IMR-90 (cell line): ENCODE results near the gene GPR17. TPM values are rescaled to one million over a fixed set of nuclear protein-coding genes. Genes with fewer than 3 reads are reported as not detected.

ENCODE experiments used
- ATAC-seq: fragments of 200-7000 bp; cut with Tn5 transposase; 2 replicates; pipeline ENCODE4 v1.9.1; 2020; ENCODE audit warnings: low read depth, mild to moderate bottlenecking, moderate library complexity
- BruUV-seq: library from RNA; stranded (reverse); fragments of 400-500 nt; replicated peaks from 2 replicates; lab custom pipeline; 2021; lab: Mats Ljungman, UMichigan
- CTCF ChIA-PET: fragments of 300-600 bp; formaldehyde crosslinking; extraction: SDS; loops from one replicate; lab custom pipeline; 2021; ENCODE audit warnings: antibody characterized with exemption; lab: Yijun Ruan, JAX
- POLR2A ChIA-PET: fragments of 300-600 bp; sonication (Branson Sonifier 250); formaldehyde crosslinking; loops from one replicate; lab custom pipeline; 2022; ENCODE audit warnings: antibody characterized with exemption; ENCODE audit not compliant: unreplicated experiment; lab: Charles Lee
- DNase-seq: peaks from one replicate; pipeline ENCODE4 v3.0.0; 2013
- H2AFZ ChIP-seq: replicated peaks from 2 replicates; pipeline ENCODE3; 2013; ENCODE audit warnings: low read length, mild to moderate bottlenecking; ENCODE audit not compliant: poor library complexity
- H2AK5ac ChIP-seq: 2 replicates; pipeline ENCODE4 v1.6.1; 2013; ENCODE audit warnings: low read depth, low read length, inconsistent platforms
- H2AK9ac ChIP-seq: replicated peaks from 2 replicates; pipeline ENCODE3; 2013; ENCODE audit warnings: mild to moderate bottlenecking, low read depth, low read length, moderate library complexity; ENCODE audit not compliant: poor library complexity
- H2BK120ac ChIP-seq: 2 replicates; pipeline ENCODE4 v1.6.1; 2013; ENCODE audit warnings: low read depth, low read length, inconsistent platforms
- H2BK15ac ChIP-seq: 3 replicates; pipeline ENCODE4 v1.6.1; 2013; ENCODE audit warnings: low read depth, low read length, inconsistent platforms
- H2BK20ac ChIP-seq: 2 replicates; pipeline ENCODE4 v1.6.1; 2013; ENCODE audit warnings: low read depth, mild to moderate bottlenecking, inconsistent platforms, low read length, moderate library complexity
- H2BK5ac ChIP-seq: 2 replicates; pipeline ENCODE4 v1.6.1; 2013; ENCODE audit warnings: mild to moderate bottlenecking, low read depth, low read length, inconsistent platforms; ENCODE audit not compliant: poor library complexity, severe bottlenecking
- H3K14ac ChIP-seq: replicated peaks from 2 replicates; pipeline ENCODE4 v1.6.1; 2013; ENCODE audit warnings: low read depth, low read length, inconsistent platforms
- H3K18ac ChIP-seq: 2 replicates; pipeline ENCODE4 v1.6.1; 2013; ENCODE audit warnings: low read depth, low read length, control low read depth
- H3K23ac ChIP-seq: 2 replicates; pipeline ENCODE4 v1.6.1; 2013; ENCODE audit warnings: low read depth, low read length, inconsistent platforms
- H3K27ac ChIP-seq: 2 replicates; pipeline ENCODE4 v1.5.1; 2013; ENCODE audit warnings: mild to moderate bottlenecking, control low read depth, low read length; ENCODE audit not compliant: insufficient read depth
- H3K27me3 ChIP-seq: 2 replicates; pipeline ENCODE4 v1.6.1; 2013; ENCODE audit warnings: low read length; ENCODE audit not compliant: control insufficient read depth, insufficient read depth
- H3K36me3 ChIP-seq: 2 replicates; pipeline ENCODE4 v1.6.1; 2013; ENCODE audit warnings: low read length, mixed read lengths; ENCODE audit not compliant: control insufficient read depth, insufficient read depth
- H3K4ac ChIP-seq: 2 replicates; pipeline ENCODE4 v1.6.1; 2013; ENCODE audit warnings: low read depth, low read length, inconsistent platforms
- H3K4me1 ChIP-seq: 2 replicates; pipeline ENCODE4 v1.6.1; 2013; ENCODE audit warnings: low read length, mixed read lengths; ENCODE audit not compliant: control insufficient read depth, insufficient read depth
- H3K4me2 ChIP-seq: 2 replicates; pipeline ENCODE4 v1.6.1; 2013; ENCODE audit warnings: low read depth, mild to moderate bottlenecking, control low read depth, low read length, moderate library complexity
- H3K4me3 ChIP-seq: 2 replicates; pipeline ENCODE4 v1.5.1; 2013; ENCODE audit warnings: low read depth, mild to moderate bottlenecking, control low read depth, low read length, moderate library complexity; ENCODE audit not compliant: insufficient read depth
- H3K56ac ChIP-seq: 2 replicates; pipeline ENCODE4 v1.6.1; 2013; ENCODE audit warnings: low read length, inconsistent platforms; ENCODE audit not compliant: insufficient read depth; ENCODE audit errors: extremely low read depth
- H3K79me1 ChIP-seq, 2 experiments: 2 replicates each; pipeline ENCODE4 v1.6.1; 2013; ENCODE audit warnings: low read length in 2 of 2, inconsistent platforms in 1 of 2, low read depth in 1 of 2
- H3K9ac ChIP-seq: 2 replicates; pipeline ENCODE4 v1.6.1; 2013; ENCODE audit warnings: low read depth, low read length, control low read depth
- H3K9me1 ChIP-seq: 2 replicates; pipeline ENCODE4 v1.6.1; 2013; ENCODE audit warnings: low read length, inconsistent platforms; ENCODE audit not compliant: insufficient read depth
- H3K9me3 ChIP-seq: 2 replicates; pipeline ENCODE4 v1.6.1; 2013; ENCODE audit warnings: low read length; ENCODE audit not compliant: control insufficient read depth, insufficient read depth
- H4K20me1 ChIP-seq: 2 replicates; pipeline ENCODE4 v1.6.1; 2013; ENCODE audit warnings: low read length, inconsistent platforms; ENCODE audit not compliant: insufficient read depth
- H4K5ac ChIP-seq: 2 replicates; pipeline ENCODE4 v1.6.1; 2013; ENCODE audit warnings: mild to moderate bottlenecking, low read depth, low read length, control low read depth
- H4K8ac ChIP-seq, 2 experiments: 2 replicates each; pipeline ENCODE4 v1.6.1; 2013; ENCODE audit warnings: low read depth in 2 of 2, low read length in 2 of 2, control low read depth in 1 of 2, inconsistent platforms in 1 of 2
- H4K91ac ChIP-seq: 2 replicates; pipeline ENCODE4 v1.6.1; 2013; ENCODE audit warnings: low read depth, low read length, inconsistent platforms; ENCODE audit not compliant: insufficient read depth
- BHLHE40 ChIP-seq: fragments of 150-350 bp; IDR thresholded peaks from 2 replicates; pipeline ENCODE4 v1.6.1; 2016; ENCODE audit warnings: mild to moderate bottlenecking, low read depth, low read length
- CHD1 ChIP-seq: IDR thresholded peaks from 2 replicates; pipeline ENCODE4 v1.6.1; 2012; ENCODE audit warnings: low read depth, low read length, improper control_type of control experiment
- MAFK ChIP-seq: IDR thresholded peaks from 2 replicates; pipeline ENCODE4 v1.6.1; 2012; ENCODE audit warnings: low read depth, low read length, improper control_type of control experiment
- MXI1 ChIP-seq: IDR thresholded peaks from 2 replicates; pipeline ENCODE4 v1.6.1; 2012; ENCODE audit warnings: low read depth, mild to moderate bottlenecking, low read length, moderate library complexity, borderline replicate concordance
- RAD21 ChIP-seq: IDR thresholded peaks from 2 replicates; pipeline ENCODE4 v1.6.1; 2012; ENCODE audit warnings: low read length, improper control_type of control experiment
- RCOR1 ChIP-seq: IDR thresholded peaks from 2 replicates; pipeline ENCODE4 v1.6.1; 2012; ENCODE audit warnings: mild to moderate bottlenecking, low read length, improper control_type of control experiment; ENCODE audit not compliant: insufficient replicate concordance
- RFX5 ChIP-seq: IDR thresholded peaks from 2 replicates; pipeline ENCODE4 v1.8.0; 2012; ENCODE audit warnings: low read depth, mild to moderate bottlenecking, low read length, moderate library complexity
- WGBS, 2 experiments: methylation state at CpG; one replicate each; pipeline versions ENCODE4 v1.1.5 to v1.1.7; 2013; ENCODE audit warnings: missing lambda C conversion rate in 2 of 2; ENCODE audit not compliant: insufficient read length in 1 of 2; ENCODE audit errors: extremely low coverage in 2 of 2; 5-methylcytosine and 5-hydroxymethylcytosine counted together
- dilution Hi-C: fragments of 300-500 bp; cut with HindIII; formaldehyde crosslinking; loops from one replicate; pipeline ENCODE4 v1.14.3; 2018; ENCODE audit warnings: low sequenced_read_pairs; ENCODE audit not compliant: unreplicated experiment
- in situ Hi-C: fragments of 300-500 bp; cut with MboI; formaldehyde crosslinking; loops from 3 replicates; pipeline ENCODE4 v1.14.3; 2019; ENCODE audit warnings: low sequenced_read_pairs, inconsistent platforms, mixed read lengths
- intact Hi-C: fragments of 100-400 bp; cut with micrococcal nuclease; formaldehyde crosslinking; loops from 2 replicates; pipeline ENCODE4 v1.10.0; 2022
- polyA plus RNA-seq, 3 experiments: library from polyadenylated mRNA; depleted of rRNA; stranded (reverse); fragments of >200 nt; gene quantifications; 2 replicates each; pipeline ENCODE4 v1.2.3, GENCODE V29; 2012; ENCODE audit warnings: low replicate concordance in 1 of 3
- total RNA-seq: library from RNA; depleted of rRNA; stranded (reverse); fragments of >200 nt; gene quantifications from 2 replicates; pipeline ENCODE4 v1.2.3, GENCODE V29; 2012
- TF ChIP-seq, protein P1 (sequence below): conservative IDR thresholded peaks from 2 replicates; pipeline ENCODE4 v1.5.1; 2012; ENCODE audit warnings: mild to moderate bottlenecking, low read depth, low read length, improper control_type of control experiment
- TF ChIP-seq, protein P2 (sequence below): fragments of 150-350 bp; IDR thresholded peaks from 2 replicates; pipeline ENCODE4 v1.6.1; 2016; ENCODE audit warnings: low read depth, mild to moderate bottlenecking, low read length, moderate library complexity, borderline replicate concordance
- TF ChIP-seq, protein P3 (sequence below): fragments of 150-350 bp; IDR thresholded peaks from 2 replicates; pipeline ENCODE4 v1.6.1; 2017; ENCODE audit warnings: mild to moderate bottlenecking, antibody characterized with exemption, low read length, low read depth

The GPR17 gene
- total and polyA plus RNA-seq, 2 of the 4 experiments (the other 2 are of a cell fraction): not detected

DNA sequence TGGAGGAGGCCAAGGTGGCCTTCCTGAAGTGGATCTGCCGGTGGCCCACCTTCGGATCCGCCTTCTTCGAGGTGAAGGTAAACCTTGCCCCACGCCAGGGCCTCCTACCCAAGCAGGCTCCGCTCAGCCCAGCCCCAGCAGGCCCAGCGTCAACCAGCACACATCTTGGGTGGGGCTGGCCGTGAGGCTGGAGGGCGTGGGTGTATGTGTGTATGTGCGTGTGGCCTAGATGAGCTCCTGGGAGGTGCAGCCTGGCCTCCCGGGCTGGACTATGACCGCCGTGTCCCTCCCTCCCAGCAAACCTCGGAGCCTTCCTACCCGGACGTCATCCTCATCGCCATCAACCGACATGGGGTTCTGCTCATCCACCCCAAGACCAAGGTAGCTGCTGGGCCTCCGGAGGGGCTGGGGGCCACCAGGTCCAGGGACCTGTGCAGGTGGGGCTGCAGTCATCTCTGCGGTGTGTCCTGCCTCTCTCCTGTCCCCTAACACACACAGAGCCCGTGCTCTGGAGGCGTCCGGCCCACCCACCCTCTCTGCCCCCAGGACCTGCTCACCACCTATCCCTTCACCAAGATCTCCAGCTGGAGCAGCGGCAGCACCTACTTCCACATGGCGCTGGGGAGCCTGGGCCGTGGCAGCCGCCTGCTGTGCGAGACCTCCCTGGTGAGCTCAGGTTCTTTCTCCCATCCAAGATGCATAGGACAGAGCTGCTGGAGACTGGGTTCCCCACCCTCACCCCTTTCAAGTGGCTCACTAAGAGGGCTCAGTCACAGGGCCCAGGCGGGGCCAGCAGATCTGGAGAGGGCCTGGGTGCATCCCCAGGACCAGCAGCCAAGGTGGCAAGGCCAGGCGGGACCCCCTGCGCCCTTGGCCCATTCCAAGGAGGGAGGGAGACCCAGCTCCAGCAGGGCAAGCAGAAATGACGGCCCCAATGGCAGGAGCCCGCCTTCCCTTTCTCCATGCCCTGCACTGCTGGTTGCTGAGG lies 9.4 kb upstream of the GPR17 start:
- H3K4me1 ChIP-seq: peaks cover 14% of the 10 kb centered on the region
- peak overlapping the region; percentile 76; the same call in 1 of the 3 replicates for H2BK15ac ChIP-seq
- H2BK5ac ChIP-seq: peak overlapping the region; percentile 50
- peak overlapping the region; percentile 90 for H4K91ac ChIP-seq
- DNase-seq (no peak), ATAC-seq (no peak)
- no peaks in the 10 kb centered on the region for H4K20me1 ChIP-seq
- H2AK5ac ChIP-seq: peak overlapping the region; percentile 97
- H2BK120ac ChIP-seq: peak overlapping the region; percentile 80
- H3K4ac ChIP-seq: peak overlapping the region; percentile 98
- H3K4me3 ChIP-seq: no peak overlapping the region
- H3K79me1 ChIP-seq: peaks cover 0 to 11% of the 10 kb centered on the region in 2 experiments; a peak in 1 of 4 replicates
- ChIA-PET POLR2A (no interaction called here), CTCF (no interaction called here)
- peak overlapping the region; percentile 76 for H4K5ac ChIP-seq
- peak overlapping the region; percentile 81 for H3K14ac ChIP-seq
- 0 out of 2 replicates have a peak overlapping the region, but pooled peaks have one; percentile 7 for H3K9ac ChIP-seq
- TF ChIP-seq, protein P1, sequence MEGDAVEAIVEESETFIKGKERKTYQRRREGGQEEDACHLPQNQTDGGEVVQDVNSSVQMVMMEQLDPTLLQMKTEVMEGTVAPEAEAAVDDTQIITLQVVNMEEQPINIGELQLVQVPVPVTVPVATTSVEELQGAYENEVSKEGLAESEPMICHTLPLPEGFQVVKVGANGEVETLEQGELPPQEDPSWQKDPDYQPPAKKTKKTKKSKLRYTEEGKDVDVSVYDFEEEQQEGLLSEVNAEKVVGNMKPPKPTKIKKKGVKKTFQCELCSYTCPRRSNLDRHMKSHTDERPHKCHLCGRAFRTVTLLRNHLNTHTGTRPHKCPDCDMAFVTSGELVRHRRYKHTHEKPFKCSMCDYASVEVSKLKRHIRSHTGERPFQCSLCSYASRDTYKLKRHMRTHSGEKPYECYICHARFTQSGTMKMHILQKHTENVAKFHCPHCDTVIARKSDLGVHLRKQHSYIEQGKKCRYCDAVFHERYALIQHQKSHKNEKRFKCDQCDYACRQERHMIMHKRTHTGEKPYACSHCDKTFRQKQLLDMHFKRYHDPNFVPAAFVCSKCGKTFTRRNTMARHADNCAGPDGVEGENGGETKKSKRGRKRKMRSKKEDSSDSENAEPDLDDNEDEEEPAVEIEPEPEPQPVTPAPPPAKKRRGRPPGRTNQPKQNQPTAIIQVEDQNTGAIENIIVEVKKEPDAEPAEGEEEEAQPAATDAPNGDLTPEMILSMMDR: no peak
- TF ChIP-seq RFX5 (no peak), MAFK (no peak), MXI1 (no peak), RAD21 (no peak), RCOR1 (no peak), BHLHE40 (no peak), CHD1 (no peak)
- TF ChIP-seq, protein P2, sequence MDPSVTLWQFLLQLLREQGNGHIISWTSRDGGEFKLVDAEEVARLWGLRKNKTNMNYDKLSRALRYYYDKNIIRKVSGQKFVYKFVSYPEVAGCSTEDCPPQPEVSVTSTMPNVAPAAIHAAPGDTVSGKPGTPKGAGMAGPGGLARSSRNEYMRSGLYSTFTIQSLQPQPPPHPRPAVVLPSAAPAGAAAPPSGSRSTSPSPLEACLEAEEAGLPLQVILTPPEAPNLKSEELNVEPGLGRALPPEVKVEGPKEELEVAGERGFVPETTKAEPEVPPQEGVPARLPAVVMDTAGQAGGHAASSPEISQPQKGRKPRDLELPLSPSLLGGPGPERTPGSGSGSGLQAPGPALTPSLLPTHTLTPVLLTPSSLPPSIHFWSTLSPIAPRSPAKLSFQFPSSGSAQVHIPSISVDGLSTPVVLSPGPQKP: no peak
- TF ChIP-seq, protein P3, sequence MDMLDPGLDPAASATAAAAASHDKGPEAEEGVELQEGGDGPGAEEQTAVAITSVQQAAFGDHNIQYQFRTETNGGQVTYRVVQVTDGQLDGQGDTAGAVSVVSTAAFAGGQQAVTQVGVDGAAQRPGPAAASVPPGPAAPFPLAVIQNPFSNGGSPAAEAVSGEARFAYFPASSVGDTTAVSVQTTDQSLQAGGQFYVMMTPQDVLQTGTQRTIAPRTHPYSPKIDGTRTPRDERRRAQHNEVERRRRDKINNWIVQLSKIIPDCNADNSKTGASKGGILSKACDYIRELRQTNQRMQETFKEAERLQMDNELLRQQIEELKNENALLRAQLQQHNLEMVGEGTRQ: no peak
- no peak overlapping the region for H3K4me2 ChIP-seq
- peak overlapping the region; percentile 70 to 86; a peak in 3 of 4 replicates for H4K8ac ChIP-seq
- no peaks in the 10 kb centered on the region for H3K9me3 ChIP-seq
- no peak overlapping the region for H3K18ac ChIP-seq
- peaks cover 2% of the 10 kb centered on the region; the same call in 1 of the 2 replicates for H3K36me3 ChIP-seq
- no TSS peak for BruUV-seq
- no peak overlapping the region for H3K56ac ChIP-seq
- H2AK9ac ChIP-seq: peak overlapping the region; percentile 95
- H3K27me3 ChIP-seq: no peaks in the 10 kb centered on the region
- H3K9me1 ChIP-seq: peaks cover 12% of the 10 kb centered on the region
- peak overlapping the region; percentile 42; the same call in 1 of the 2 replicates for H2BK20ac ChIP-seq
- in situ Hi-C loops: no loop called here
- dilution Hi-C loops: no loop called here
- 96% methylated on average over 20 of the region's 33 CpGs; no CpG with 5 or more reads in 1 of the 2 experiments for WGBS, 2 experiments
- intact Hi-C loops: no loop called here
- no peak overlapping the region for H3K23ac ChIP-seq
- no peak overlapping the region for H2AFZ ChIP-seq
- H3K27ac ChIP-seq: 0 out of 2 replicates have a peak overlapping the region, but pooled peaks have one; percentile 68
